Mesothelial cell of epicardium (in vitro differentiated cells): Measurements from ENCODE around the gene MCF2L2. TPM values are rescaled to one million over a fixed set of nuclear protein-coding genes. Genes with fewer than 3 reads are reported as not detected.

Experiments
- DNase-seq, 2 experiments: peaks; one replicate each; pipeline ENCODE4 v3.0.0; 2021; ENCODE audit warnings: low spot score in 2 of 2; ENCODE audit not compliant: unreplicated experiment in 2 of 2
- H3K27ac Mint-ChIP-seq: 2 replicates; pipeline ENCODE4 v1.8.0; 2021; ENCODE audit warnings: mixed read lengths
- H3K27me3 Mint-ChIP-seq: 2 replicates; pipeline ENCODE4 v1.8.0; 2021; ENCODE audit warnings: low read depth, mixed read lengths
- H3K36me3 Mint-ChIP-seq: 2 replicates; pipeline ENCODE4 v1.8.0; 2021; ENCODE audit warnings: mixed read lengths
- H3K4me1 Mint-ChIP-seq: 2 replicates; pipeline ENCODE4 v1.8.0; 2021; ENCODE audit warnings: mixed read lengths
- H3K4me3 Mint-ChIP-seq: 2 replicates; pipeline ENCODE4 v1.8.0; 2021; ENCODE audit warnings: mild to moderate bottlenecking, moderate library complexity, mixed read lengths
- H3K9me3 Mint-ChIP-seq: 2 replicates; pipeline ENCODE4 v1.8.0; 2021; ENCODE audit warnings: mixed read lengths
- CTCF ChIP-seq: fragments of 200-600 bp; sonication (generic); IDR thresholded peaks from one replicate; pipeline ENCODE4 v1.5.0; 2021; ENCODE audit warnings: antibody characterized with exemption; ENCODE audit not compliant: unreplicated experiment
- total RNA-seq: library from RNA; stranded (reverse); gene quantifications from 3 replicates; pipeline ENCODE4 v1.2.1, GENCODE V29; 2021

Gene MCF2L2
- total RNA-seq, 1 donor from 2014 or later: 3.4 TPM

GRCh38 chr3:183349421-183350157 lies 78.8 kb downstream of the MCF2L2 start:
- H3K4me1 Mint-ChIP-seq: no peaks in the 10 kb centered on the region
- peaks cover 6% of the 10 kb centered on the region for H3K27me3 Mint-ChIP-seq
- peaks cover 27% of the 10 kb centered on the region for H3K9me3 Mint-ChIP-seq
- no peak for DNase-seq
- H3K27ac Mint-ChIP-seq: no peak overlapping the region
- H3K4me3 Mint-ChIP-seq: no peak overlapping the region
- TF ChIP-seq CTCF: no peak
- no peaks in the 10 kb centered on the region for H3K36me3 Mint-ChIP-seq

- Mint-ChIP-seq H3K4me1 (no peaks in the 10 kb centered on the region), H3K9me3 (peaks cover 33% of the 10 kb centered on the region), H3K27me3 (peaks cover 6% of the 10 kb centered on the region), H3K4me3 (no peak overlapping the region), H3K27ac (no peak overlapping the region), H3K36me3 (no peaks in the 10 kb centered on the region)
- TF ChIP-seq CTCF: no peak
- no peak for DNase-seq
Measured at GRCh38 chr3:183342824-183343223, 85.6 kb downstream of the MCF2L2 start.

- Mint-ChIP-seq H3K4me1 (no peaks in the 10 kb centered on the region), H3K9me3 (peaks cover 25% of the 10 kb centered on the region), H3K4me3 (no peak overlapping the region), H3K27me3 (peaks cover 6% of the 10 kb centered on the region), H3K27ac (no peak overlapping the region), H3K36me3 (no peaks in the 10 kb centered on the region)
- no peak for DNase-seq
- TF ChIP-seq CTCF: no peak
Measured at GRCh38 chr3:183341545-183342288, 86.7 kb downstream of the MCF2L2 start.

GRCh38 chr3:183340222-183340621 lies 88.2 kb downstream of the MCF2L2 start:
- H3K4me1 Mint-ChIP-seq: no peaks in the 10 kb centered on the region
- DNase-seq: no peak
- H3K9me3 Mint-ChIP-seq: peaks cover 11% of the 10 kb centered on the region
- TF ChIP-seq CTCF: no peak
- H3K36me3 Mint-ChIP-seq: no peaks in the 10 kb centered on the region
- H3K27me3 Mint-ChIP-seq: peaks cover under 1% of the 10 kb centered on the region
- no peak overlapping the region for H3K4me3 Mint-ChIP-seq
- H3K27ac Mint-ChIP-seq: no peak overlapping the region

- Mint-ChIP-seq H3K4me1 (no peaks in the 10 kb centered on the region), H3K27me3 (no peaks in the 10 kb centered on the region), H3K36me3 (no peaks in the 10 kb centered on the region), H3K9me3 (peaks cover 5% of the 10 kb centered on the region), H3K4me3 (no peak overlapping the region), H3K27ac (no peak overlapping the region)
- TF ChIP-seq CTCF: no peak
- DNase-seq: no peak
Measured at GRCh38 chr3:183339461-183340086, 88.8 kb downstream of the MCF2L2 start.
